ENCODE data around the gene MRTO4. TPM values are rescaled to one million over a fixed set of nuclear protein-coding genes. Genes with fewer than 3 reads are reported as not detected.
"Not testable (repeated sequence)": the region's sequence is repeated elsewhere in the genome, so short reads cannot be mapped to it uniquely, and the experiment has no call there.

Gene MRTO4
- total and polyA plus RNA-seq, 7 experiments from 2014 or later = 17.1 to 42.3 (median 22.5) TPM

GRCh38 chr1:19287436-19288185 lies 36.0 kb downstream of the MRTO4 start:
- ChIA-PET CTCF (no interaction called here), POLR2A (interaction anchor here (0.7 kb wide), 1 partner anchor 77 kb away, joined by 3 read pairs; no protein-coding TSS in a partner anchor)
- Histone ChIP-seq H3K9me3 (ENCODE audit: control insufficient read depth in 2 of 3, low read length in 3 of 3) (no peaks in the 10 kb centered on the region), H3K4me3 (ENCODE audit: low read length) (no peak overlapping the region), H3K36me3 (ENCODE audit: control insufficient read depth in 2 of 3, insufficient read depth in 3 of 3, low read length in 3 of 3) (no peaks in the 10 kb centered on the region), H3K27me3 (ENCODE audit: control insufficient read depth in 2 of 2, insufficient read depth in 2 of 2, low read length in 2 of 2) (no peaks in the 10 kb centered on the region), H3K4me1 (ENCODE audit: control insufficient read depth in 2 of 2, insufficient read depth in 2 of 2, low read length in 2 of 2) (peaks cover 3 to 7% of the 10 kb centered on the region in 2 donors), H3K27ac (ENCODE audit: low read depth, low read length) (no peak overlapping the region)
- Mint-ChIP-seq H3K36me3 (peaks cover 0 to 19% (median 6%) of the 10 kb centered on the region in 5 donors), H3K4me3 (peak overlapping the region; percentile 37 to 79 (median 69)), H3K27ac (peak overlapping the region in 1 of 9 donors; percentile 16), H3K27me3 (peaks cover 9 to 17% (median 10%) of the 10 kb centered on the region in 5 donors), H3K4me1 (peaks cover 0 to 11% (median 9%) of the 10 kb centered on the region in 7 donors), H3K9me3 (peaks cover 0 to 10% (median 4%) of the 10 kb centered on the region in 11 donors)
- intact Hi-C loops (cut with micrococcal nuclease) = no loop called here
- no peak for ATAC-seq
- no peak for DNase-seq

GRCh38 chr1:19288324-19289241 lies 37.0 kb downstream of the MRTO4 start, which contains the start of gene AKR7A3:
AKR7A3 (minus strand) TSS chr1:19288770; CDS start chr1:19288709, 61 bp downstream.
- H3K27ac ChIP-seq (ENCODE audit: low read depth, low read length); H3K9me3 ChIP-seq (ENCODE audit: control insufficient read depth in 2 of 3, low read length in 3 of 3); H3K27me3 ChIP-seq (ENCODE audit: control insufficient read depth in 2 of 2, insufficient read depth in 2 of 2, low read length in 2 of 2); CTCF ChIA-PET; H3K36me3 ChIP-seq (ENCODE audit: control insufficient read depth in 2 of 3, insufficient read depth in 3 of 3, low read length in 3 of 3); intact Hi-C loops (cut with micrococcal nuclease); H3K4me1 ChIP-seq (ENCODE audit: control insufficient read depth in 2 of 2, insufficient read depth in 2 of 2, low read length in 2 of 2): not testable (repeated sequence)
- Mint-ChIP-seq H3K4me1 (peaks cover 0 to 11% (median 9%) of the 10 kb centered on the region in 7 donors), H3K4me3 (peak within 1 kb of the TSS; percentile 37 to 79 (median 69)), H3K27ac (peak within 1 kb of the TSS in 1 of 9 donors; percentile 16), H3K36me3 (peaks cover 0 to 25% (median 6%) of the 10 kb centered on the region in 5 donors), H3K9me3 (peaks cover 0 to 19% (median 8%) of the 10 kb centered on the region in 11 donors), H3K27me3 (peaks cover 9 to 17% (median 10%) of the 10 kb centered on the region in 5 donors)
- H3K4me3 ChIP-seq (ENCODE audit: low read length) = peak within 1 kb of the TSS; percentile 58
- ATAC-seq (peak; percentile 90), DNase-seq (peak; percentile 31 to 49 (median 44))
- POLR2A ChIA-PET = interaction anchor here (0.7 kb wide), 1 partner anchor 77 kb away, joined by 3 read pairs; no protein-coding TSS in a partner anchor

GRCh38 chr1:19289244-19289643 lies 37.6 kb downstream of the MRTO4 start:
- POLR2A ChIA-PET = interaction anchor here (0.6 kb wide), 1 partner anchor 272 kb away, joined by 3 read pairs; no protein-coding TSS in a partner anchor
- peaks cover 0 to 11% (median 9%) of the 10 kb centered on the region in 7 donors for H3K4me1 Mint-ChIP-seq
- intact Hi-C loops (cut with micrococcal nuclease) = no loop called here
- H3K4me3 Mint-ChIP-seq = peak overlapping the region; percentile 26 to 73 (median 54)
- Histone ChIP-seq H3K9me3 (ENCODE audit: control insufficient read depth in 2 of 3, low read length in 3 of 3) (peaks cover 0 to under 1% (median 0%) of the 10 kb centered on the region in 3 experiments), H3K4me1 (ENCODE audit: control insufficient read depth in 2 of 2, insufficient read depth in 2 of 2, low read length in 2 of 2) (peaks cover 3 to 7% of the 10 kb centered on the region in 2 donors), H3K27ac (ENCODE audit: low read depth, low read length) (no peak overlapping the region), H3K36me3 (ENCODE audit: control insufficient read depth in 2 of 3, insufficient read depth in 3 of 3, low read length in 3 of 3) (no peaks in the 10 kb centered on the region), H3K4me3 (ENCODE audit: low read length) (peak overlapping the region; percentile 58), H3K27me3 (ENCODE audit: control insufficient read depth in 2 of 2, insufficient read depth in 2 of 2, low read length in 2 of 2) (no peaks in the 10 kb centered on the region)
- CTCF ChIA-PET = no interaction called here
- H3K9me3 Mint-ChIP-seq = peaks cover 0 to 25% (median 9%) of the 10 kb centered on the region in 11 donors
- DNase-seq = no peak
- H3K36me3 Mint-ChIP-seq = peaks cover under 1 to 27% (median 9%) of the 10 kb centered on the region in 5 donors
- ATAC-seq = no peak
- no peak overlapping the region for H3K27ac Mint-ChIP-seq
- H3K27me3 Mint-ChIP-seq = peaks cover 9 to 17% (median 10%) of the 10 kb centered on the region in 5 donors

GRCh38 chr1:19294638-19295037 lies 43.0 kb downstream of the MRTO4 start:
- Mint-ChIP-seq H3K4me3 (no peak overlapping the region), H3K36me3 (peaks cover 3 to 41% (median 33%) of the 10 kb centered on the region in 5 donors), H3K4me1 (peaks cover 0 to under 1% (median 0%) of the 10 kb centered on the region in 7 donors), H3K27ac (no peak overlapping the region), H3K27me3 (peaks cover 0 to 4% (median 3%) of the 10 kb centered on the region in 5 donors), H3K9me3 (peaks cover 0 to 52% (median 26%) of the 10 kb centered on the region in 11 donors)
- intact Hi-C loops (cut with micrococcal nuclease) = no loop called here
- Histone ChIP-seq H3K36me3 (ENCODE audit: control insufficient read depth in 2 of 3, insufficient read depth in 3 of 3, low read length in 3 of 3) (no peaks in the 10 kb centered on the region), H3K27me3 (ENCODE audit: control insufficient read depth in 2 of 2, insufficient read depth in 2 of 2, low read length in 2 of 2) (no peaks in the 10 kb centered on the region), H3K9me3 (ENCODE audit: control insufficient read depth in 2 of 3, low read length in 3 of 3) (peaks cover 0 to 18% (median 0%) of the 10 kb centered on the region in 3 experiments), H3K4me1 (ENCODE audit: control insufficient read depth in 2 of 2, insufficient read depth in 2 of 2, low read length in 2 of 2) (no peaks in the 10 kb centered on the region), H3K4me3 (ENCODE audit: low read length) (no peak overlapping the region), H3K27ac (ENCODE audit: low read depth, low read length) (no peak overlapping the region)
- no peak for DNase-seq
- ATAC-seq = no peak
- POLR2A ChIA-PET = no interaction called here
- CTCF ChIA-PET = no interaction called here

- Mint-ChIP-seq H3K36me3 (peaks cover 10 to 45% (median 28%) of the 10 kb centered on the region in 5 donors), H3K4me3 (no peak overlapping the region), H3K27ac (no peak overlapping the region), H3K27me3 (no peaks in the 10 kb centered on the region), H3K9me3 (peaks cover 0 to 17% (median 8%) of the 10 kb centered on the region in 11 donors), H3K4me1 (peaks cover 0 to 6% (median 0%) of the 10 kb centered on the region in 7 donors)
- H3K27ac ChIP-seq (ENCODE audit: low read depth, low read length) = no peak overlapping the region
- H3K36me3 ChIP-seq (ENCODE audit: control insufficient read depth in 2 of 3, insufficient read depth in 3 of 3, low read length in 3 of 3) = peaks cover 0 to 23% (median 3%) of the 10 kb centered on the region in 3 experiments
- DNase-seq (no peak), ATAC-seq (no peak)
- no peaks in the 10 kb centered on the region for H3K27me3 ChIP-seq (ENCODE audit: control insufficient read depth in 2 of 2, insufficient read depth in 2 of 2, low read length in 2 of 2)
- ChIA-PET CTCF (no interaction called here), POLR2A (no interaction called here)
- H3K4me1 ChIP-seq (ENCODE audit: control insufficient read depth in 2 of 2, insufficient read depth in 2 of 2, low read length in 2 of 2) = no peaks in the 10 kb centered on the region
- intact Hi-C loops (cut with micrococcal nuclease) = no loop called here
- H3K9me3 ChIP-seq (ENCODE audit: control insufficient read depth in 2 of 3, low read length in 3 of 3) = peaks cover 0 to 8% (median 0%) of the 10 kb centered on the region in 3 experiments
- no peak overlapping the region for H3K4me3 ChIP-seq (ENCODE audit: low read length)
Measured at GRCh38 chr1:19300211-19300610, 48.6 kb downstream of the MRTO4 start.

GRCh38 chr1:19304081-19304480 lies 52.5 kb downstream of the MRTO4 start:
- H3K4me3 Mint-ChIP-seq; H3K27me3 ChIP-seq (ENCODE audit: control insufficient read depth in 2 of 2, insufficient read depth in 2 of 2, low read length in 2 of 2); H3K9me3 Mint-ChIP-seq; intact Hi-C loops (cut with micrococcal nuclease); H3K9me3 ChIP-seq (ENCODE audit: control insufficient read depth in 2 of 3, low read length in 3 of 3); H3K27ac Mint-ChIP-seq; ATAC-seq; H3K27ac ChIP-seq (ENCODE audit: low read depth, low read length); POLR2A ChIA-PET; DNase-seq; H3K27me3 Mint-ChIP-seq; H3K4me1 ChIP-seq (ENCODE audit: control insufficient read depth in 2 of 2, insufficient read depth in 2 of 2, low read length in 2 of 2); H3K4me3 ChIP-seq (ENCODE audit: low read length): not testable (repeated sequence)
- Mint-ChIP-seq H3K4me1 (peaks cover 2 to 23% (median 4%) of the 10 kb centered on the region in 7 donors), H3K36me3 (peaks cover 16 to 61% (median 25%) of the 10 kb centered on the region in 5 donors)
- H3K36me3 ChIP-seq (ENCODE audit: control insufficient read depth in 2 of 3, insufficient read depth in 3 of 3, low read length in 3 of 3) = peaks cover 5 to 59% (median 8%) of the 10 kb centered on the region in 3 experiments
- CTCF ChIA-PET = interaction anchor here (0.6 to 0.7 kb wide), 2 partner anchors 97 to 485 kb away, joined by 4 read pairs; no protein-coding TSS in a partner anchor
